GM12865 (cell line): ENCODE measurements around the gene PPP3CA.

Experiments used
- DNase-seq: peaks from one replicate; pipeline ENCODE4 v3.0.0; 2010; ENCODE audit warnings: low read depth
- H3K4me3 ChIP-seq: 2 replicates; pipeline ENCODE4 v1.5.1; 2011; ENCODE audit warnings: mild to moderate bottlenecking, low read depth, low read length, control low read depth
- TF ChIP-seq, protein P1 (sequence below): IDR thresholded peaks from 2 replicates; pipeline ENCODE4 v1.5.1; 2011; ENCODE audit warnings: low read length, control low read depth, low read depth, inconsistent platforms; ENCODE audit not compliant: insufficient read depth; ENCODE audit errors: missing control alignments

The PPP3CA gene

DNA sequence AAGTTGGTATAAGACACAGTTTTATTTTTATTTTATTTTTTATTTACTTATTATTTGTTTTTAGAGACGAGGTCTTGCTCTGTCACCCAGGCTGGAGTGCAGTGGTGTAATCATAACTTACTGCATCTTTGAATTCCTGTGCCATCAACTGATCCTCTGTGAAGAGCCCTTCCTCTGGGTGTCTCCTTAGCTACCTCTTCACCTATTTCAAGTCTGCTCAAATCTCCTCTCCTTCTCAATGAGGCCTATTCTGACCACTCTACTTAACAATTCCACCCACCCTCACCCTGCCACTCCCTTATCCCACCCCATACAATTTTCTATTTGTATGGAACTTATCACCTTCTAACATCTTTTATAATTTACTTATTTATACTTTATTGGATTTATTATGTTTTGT, 183.4 kb downstream of the PPP3CA start:
- TF ChIP-seq, protein P1, sequence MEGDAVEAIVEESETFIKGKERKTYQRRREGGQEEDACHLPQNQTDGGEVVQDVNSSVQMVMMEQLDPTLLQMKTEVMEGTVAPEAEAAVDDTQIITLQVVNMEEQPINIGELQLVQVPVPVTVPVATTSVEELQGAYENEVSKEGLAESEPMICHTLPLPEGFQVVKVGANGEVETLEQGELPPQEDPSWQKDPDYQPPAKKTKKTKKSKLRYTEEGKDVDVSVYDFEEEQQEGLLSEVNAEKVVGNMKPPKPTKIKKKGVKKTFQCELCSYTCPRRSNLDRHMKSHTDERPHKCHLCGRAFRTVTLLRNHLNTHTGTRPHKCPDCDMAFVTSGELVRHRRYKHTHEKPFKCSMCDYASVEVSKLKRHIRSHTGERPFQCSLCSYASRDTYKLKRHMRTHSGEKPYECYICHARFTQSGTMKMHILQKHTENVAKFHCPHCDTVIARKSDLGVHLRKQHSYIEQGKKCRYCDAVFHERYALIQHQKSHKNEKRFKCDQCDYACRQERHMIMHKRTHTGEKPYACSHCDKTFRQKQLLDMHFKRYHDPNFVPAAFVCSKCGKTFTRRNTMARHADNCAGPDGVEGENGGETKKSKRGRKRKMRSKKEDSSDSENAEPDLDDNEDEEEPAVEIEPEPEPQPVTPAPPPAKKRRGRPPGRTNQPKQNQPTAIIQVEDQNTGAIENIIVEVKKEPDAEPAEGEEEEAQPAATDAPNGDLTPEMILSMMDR = no peak
- no peak for DNase-seq
- H3K4me3 ChIP-seq = no peak overlapping the region

DNA sequence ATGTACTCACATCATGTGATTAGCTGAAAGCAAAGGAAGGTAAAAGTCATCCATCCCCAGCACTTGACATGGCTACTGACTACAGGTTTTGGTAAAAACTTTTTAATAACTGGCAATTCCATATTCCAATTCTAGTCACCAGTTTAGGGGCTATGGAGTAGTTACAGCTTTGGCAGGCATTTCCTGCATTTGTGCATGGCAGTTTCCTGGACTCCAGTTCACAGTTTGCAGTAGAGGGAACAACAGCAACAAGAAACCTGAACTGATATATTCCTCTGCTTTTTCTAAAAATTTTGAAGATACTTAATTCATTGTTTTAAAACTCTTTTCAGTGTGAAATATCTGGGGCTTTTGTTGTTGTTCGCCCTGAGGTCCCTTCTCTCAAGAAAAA, 184.3 kb downstream of the PPP3CA start:
- TF ChIP-seq, protein P1 = no peak
- no peak for DNase-seq
- H3K4me3 ChIP-seq = no peak overlapping the region

DNA sequence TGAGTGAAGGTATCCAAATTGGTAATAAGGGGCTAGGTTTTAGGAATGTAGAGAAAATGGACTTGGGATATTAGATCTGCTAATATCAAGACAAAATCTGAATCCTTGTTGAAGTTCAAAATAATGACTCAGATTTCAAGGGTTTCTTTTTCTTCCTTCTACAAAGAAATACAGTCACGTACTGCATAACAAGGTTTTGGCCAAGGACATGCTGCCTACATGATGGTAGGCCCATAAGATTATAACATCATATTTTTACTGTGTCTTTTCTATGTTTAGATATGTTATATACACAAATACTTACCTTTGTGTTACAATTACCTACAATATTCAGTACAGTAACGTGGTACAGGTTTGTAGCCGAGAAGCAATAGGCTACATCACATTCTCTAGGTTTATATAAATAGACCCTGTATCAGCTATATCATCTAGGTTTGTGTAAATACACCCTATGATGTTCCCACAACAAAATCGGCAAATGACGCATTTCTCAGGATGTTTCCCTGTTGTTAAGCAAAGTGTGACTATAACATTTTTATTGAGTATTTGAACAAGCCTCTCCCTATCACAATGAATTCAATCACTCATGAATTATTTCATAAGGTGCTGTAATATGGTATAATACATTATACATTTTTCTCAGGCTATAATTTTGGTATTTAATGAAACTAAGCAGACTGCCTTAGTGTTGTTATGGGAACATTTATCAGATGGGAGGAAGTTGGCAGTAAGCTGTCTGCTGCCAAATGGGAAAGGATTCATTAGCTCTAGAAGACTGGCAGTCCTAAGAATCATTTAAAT, 186.3 kb downstream of the PPP3CA start:
- no peak overlapping the region for H3K4me3 ChIP-seq
- TF ChIP-seq, protein P1 = no peak
- no peak for DNase-seq

DNA sequence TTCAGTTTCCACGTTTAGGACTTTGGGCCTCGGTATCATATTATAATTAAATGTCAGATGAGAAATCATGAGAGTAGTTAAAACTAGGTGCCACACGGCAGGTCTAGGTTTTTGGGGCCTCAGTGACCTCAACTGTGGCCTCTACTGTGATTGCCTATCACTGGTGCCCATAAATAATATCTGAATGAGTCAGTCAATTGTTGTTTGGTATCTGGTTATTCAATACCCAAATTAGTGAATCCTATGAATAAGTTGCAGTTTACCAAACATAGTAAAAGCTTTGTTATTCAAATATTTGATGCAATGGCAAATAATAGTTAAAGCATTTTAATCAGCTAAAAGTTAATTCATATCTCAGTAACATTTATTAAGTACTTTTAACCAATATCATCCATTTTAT, 188.8 kb downstream of the PPP3CA start:
- no peak for DNase-seq
- TF ChIP-seq, protein P1 = no peak
- no peak overlapping the region for H3K4me3 ChIP-seq

DNA sequence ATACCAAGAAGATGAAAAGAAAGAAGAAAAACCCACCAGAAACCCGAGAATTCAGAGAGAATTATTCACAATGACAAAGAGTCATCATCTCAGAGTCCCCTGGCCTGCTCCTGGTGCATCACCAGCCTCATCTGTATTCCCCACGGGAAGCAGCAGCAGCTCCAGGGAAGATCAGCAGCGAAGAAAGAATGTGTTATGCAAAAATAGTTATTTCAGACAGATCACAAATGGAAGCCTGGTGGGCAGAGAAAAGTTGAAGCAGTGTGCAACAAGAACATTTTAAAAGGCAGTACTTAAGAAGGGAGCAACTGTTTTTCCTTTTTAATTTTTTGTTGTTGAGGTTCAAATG, 189.2 kb downstream of the PPP3CA start:
- TF ChIP-seq, protein P1 = no peak
- no peak overlapping the region for H3K4me3 ChIP-seq
- DNase-seq = no peak

DNA sequence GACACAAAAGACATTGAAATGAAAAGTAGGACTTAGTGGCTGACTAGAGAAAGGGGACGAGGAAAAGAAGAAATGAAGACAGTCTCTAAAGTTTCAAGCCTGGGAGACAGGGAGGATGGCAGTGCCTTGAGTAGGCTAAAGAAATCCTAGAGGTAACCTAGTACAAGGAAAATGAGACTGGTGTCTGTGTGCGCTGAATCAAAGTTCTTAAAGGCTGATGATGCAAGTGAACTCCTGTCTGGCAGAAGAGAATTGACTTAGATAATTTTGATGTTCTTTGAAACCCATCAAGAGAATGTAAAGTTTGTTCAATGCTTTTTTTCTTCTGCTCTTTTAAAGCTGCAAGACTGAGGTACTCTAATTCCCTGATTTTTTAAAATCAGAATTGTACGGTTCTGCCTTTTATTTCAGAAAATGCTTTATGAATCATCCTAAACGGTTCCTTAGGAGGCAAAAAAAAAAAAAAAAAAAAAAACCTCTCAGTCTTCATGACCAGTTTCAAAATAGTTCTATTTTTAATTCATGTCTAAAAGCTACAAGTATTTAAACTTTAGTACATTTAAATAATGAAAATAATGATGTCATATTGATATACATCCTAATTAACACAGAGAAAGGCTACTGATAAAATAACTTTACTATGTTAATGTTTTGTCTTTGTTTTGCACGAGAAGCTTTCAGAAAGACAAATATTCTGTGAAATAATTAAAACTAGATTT, 189.8 kb downstream of the PPP3CA start:
- no peak overlapping the region for H3K4me3 ChIP-seq
- DNase-seq = no peak
- TF ChIP-seq, protein P1 = no peak
